NB4 (cell line): ENCODE measurements around the gene TIFAB.

ENCODE experiments used
- MYC ChIP-seq: IDR thresholded peaks from 2 replicates; pipeline ENCODE4 v1.6.1; 2011; ENCODE audit warnings: low read depth, low read length
- POLR2A ChIP-seq: IDR thresholded peaks from 2 replicates; pipeline ENCODE4 v1.6.1; 2011; ENCODE audit warnings: mild to moderate bottlenecking; ENCODE audit not compliant: insufficient read length; ENCODE audit errors: extremely low read depth
- TF ChIP-seq, protein P1 (sequence below): IDR thresholded peaks from one replicate; pipeline ENCODE4 v1.5.1; 2012; ENCODE audit warnings: low read depth, low read length
- TF ChIP-seq, protein P2 (sequence below): IDR thresholded peaks from 2 replicates; pipeline ENCODE4 v1.6.1; 2011; ENCODE audit warnings: low read depth, low read length

DNA sequence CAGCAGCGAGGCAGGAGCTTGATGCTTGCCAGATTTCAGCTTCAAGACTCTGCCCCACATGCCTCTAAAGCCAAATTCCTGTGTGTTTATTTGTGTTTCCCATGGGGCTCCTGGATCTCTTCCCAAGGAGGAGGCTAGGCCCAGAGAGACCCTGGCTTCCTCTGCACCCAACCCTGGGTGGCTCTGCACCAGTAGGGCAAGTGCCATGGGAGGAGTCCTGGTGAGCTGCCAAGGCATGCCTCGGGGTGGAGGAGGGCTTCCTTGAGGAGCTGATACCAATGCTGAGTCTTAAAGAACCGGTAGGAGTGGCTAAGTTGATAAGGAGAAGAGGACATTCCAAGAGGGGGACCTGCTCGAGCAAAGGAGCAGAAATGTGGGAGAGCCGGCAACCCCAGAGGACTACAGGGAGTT is 6.8 kb upstream of the TIFAB start:
- TF ChIP-seq, protein P1, sequence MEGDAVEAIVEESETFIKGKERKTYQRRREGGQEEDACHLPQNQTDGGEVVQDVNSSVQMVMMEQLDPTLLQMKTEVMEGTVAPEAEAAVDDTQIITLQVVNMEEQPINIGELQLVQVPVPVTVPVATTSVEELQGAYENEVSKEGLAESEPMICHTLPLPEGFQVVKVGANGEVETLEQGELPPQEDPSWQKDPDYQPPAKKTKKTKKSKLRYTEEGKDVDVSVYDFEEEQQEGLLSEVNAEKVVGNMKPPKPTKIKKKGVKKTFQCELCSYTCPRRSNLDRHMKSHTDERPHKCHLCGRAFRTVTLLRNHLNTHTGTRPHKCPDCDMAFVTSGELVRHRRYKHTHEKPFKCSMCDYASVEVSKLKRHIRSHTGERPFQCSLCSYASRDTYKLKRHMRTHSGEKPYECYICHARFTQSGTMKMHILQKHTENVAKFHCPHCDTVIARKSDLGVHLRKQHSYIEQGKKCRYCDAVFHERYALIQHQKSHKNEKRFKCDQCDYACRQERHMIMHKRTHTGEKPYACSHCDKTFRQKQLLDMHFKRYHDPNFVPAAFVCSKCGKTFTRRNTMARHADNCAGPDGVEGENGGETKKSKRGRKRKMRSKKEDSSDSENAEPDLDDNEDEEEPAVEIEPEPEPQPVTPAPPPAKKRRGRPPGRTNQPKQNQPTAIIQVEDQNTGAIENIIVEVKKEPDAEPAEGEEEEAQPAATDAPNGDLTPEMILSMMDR = no peak
- TF ChIP-seq POLR2A = no peak
- TF ChIP-seq, protein P2, sequence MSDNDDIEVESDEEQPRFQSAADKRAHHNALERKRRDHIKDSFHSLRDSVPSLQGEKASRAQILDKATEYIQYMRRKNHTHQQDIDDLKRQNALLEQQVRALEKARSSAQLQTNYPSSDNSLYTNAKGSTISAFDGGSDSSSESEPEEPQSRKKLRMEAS = no peak
- no peak for TF ChIP-seq MYC
